Brain pericyte (primary cell): ENCODE measurements around the gene PLCB3.
"Not testable (repeated sequence)": the region's sequence is repeated elsewhere in the genome, so short reads cannot be mapped to it uniquely, and the experiment has no call there.

ENCODE experiments used
- DNase-seq: peaks from one replicate; pipeline ENCODE4 v3.0.0-alpha.2; 2012; ENCODE audit warnings: low read depth, low spot score

PLCB3 gene

DNA sequence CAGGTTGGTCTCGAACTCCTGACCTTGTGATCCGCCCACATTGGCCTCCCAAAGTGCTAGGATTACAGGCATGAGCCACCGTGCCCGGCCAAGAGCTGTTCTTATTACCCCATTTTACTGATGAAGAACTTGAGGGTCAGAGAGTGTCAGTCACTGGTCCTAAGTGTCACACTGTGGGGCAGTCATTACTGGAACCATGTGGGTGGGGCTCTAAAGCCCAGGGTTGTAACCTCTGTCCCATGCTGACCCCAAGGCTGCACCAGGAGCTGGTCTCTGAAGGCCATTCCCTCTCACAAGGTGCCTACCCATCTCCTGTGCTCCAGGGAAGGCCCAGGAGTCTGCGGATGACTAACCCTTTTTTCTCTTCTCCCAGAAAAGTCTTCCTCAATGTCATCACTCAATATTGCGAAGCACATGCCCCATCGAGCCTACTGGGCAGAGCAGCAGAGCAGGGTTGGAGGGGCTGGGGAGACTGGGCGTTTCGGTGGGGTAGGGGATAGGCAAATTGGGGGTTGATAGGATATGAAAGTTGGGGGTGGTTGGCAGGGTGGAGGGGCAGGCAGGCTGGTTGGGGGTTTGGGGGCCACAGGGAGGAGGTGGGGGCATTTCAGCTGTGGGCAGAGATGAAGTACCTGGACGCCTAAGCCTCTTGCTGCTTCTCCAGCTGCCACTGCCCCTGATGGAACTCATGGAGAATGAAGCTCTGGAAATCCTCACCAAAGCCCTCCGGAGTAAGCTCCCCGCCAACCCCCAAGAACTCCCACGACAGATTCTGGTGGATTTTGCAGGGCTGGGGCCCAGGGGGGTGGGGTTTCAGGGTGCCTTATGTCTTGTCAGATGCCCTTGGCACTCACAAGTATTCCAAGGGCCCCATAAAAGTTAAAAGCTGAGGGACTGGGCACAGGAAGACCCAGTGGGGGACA, 52.0 kb downstream of the PLCB3 start:
- no peak for DNase-seq

- no peak for DNase-seq
Observed at GRCh38 chr11:64304032-64304315, 52.6 kb downstream of the PLCB3 start.

DNA sequence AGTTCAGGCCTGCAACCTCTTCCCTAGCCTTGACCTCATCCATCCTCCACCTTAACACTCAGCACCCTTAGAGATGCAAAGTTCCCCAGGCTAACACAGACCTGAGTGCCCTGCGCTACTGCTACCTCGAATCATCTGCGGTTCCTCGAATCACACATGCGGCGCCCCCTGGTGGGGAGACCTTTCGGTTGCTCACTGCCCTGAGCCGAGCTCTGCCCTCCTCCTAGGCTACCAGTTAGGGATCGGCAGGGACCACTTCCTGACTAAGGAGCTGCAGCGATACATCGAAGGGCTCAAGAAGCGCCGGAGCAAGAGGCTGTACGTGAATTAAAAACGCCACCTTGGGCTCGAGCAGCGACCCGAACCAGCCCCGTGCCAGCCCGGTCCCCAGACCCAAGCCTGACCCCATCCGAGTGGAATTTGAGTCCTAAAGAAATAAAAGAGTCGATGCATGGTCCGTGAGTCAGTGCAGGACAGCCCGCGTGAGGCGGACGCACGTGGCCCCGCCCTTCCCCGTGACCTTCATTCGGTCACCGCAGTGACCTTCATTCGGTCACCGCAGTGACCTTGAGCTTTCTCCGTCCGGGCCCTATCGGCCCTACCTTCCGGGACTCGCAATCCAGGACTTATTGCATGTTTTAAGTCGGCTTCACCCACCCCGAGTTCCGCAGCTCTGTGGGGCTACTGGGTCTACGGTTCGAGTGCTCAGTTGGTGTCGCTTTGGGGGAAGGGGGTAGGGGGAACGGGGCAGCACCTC, 53.2 kb downstream of the PLCB3 start:
- peak; percentile 69 for DNase-seq

GRCh38 chr11:64305075-64305690, 53.9 kb downstream of the PLCB3 start, which contains the start of gene ESRRA:
Gene ESRRA, plus strand, starts transcription at chr11:64305524. Its CDS starts 1,656 bp downstream, at chr11:64307180.
- peak; percentile 92 for DNase-seq

DNA sequence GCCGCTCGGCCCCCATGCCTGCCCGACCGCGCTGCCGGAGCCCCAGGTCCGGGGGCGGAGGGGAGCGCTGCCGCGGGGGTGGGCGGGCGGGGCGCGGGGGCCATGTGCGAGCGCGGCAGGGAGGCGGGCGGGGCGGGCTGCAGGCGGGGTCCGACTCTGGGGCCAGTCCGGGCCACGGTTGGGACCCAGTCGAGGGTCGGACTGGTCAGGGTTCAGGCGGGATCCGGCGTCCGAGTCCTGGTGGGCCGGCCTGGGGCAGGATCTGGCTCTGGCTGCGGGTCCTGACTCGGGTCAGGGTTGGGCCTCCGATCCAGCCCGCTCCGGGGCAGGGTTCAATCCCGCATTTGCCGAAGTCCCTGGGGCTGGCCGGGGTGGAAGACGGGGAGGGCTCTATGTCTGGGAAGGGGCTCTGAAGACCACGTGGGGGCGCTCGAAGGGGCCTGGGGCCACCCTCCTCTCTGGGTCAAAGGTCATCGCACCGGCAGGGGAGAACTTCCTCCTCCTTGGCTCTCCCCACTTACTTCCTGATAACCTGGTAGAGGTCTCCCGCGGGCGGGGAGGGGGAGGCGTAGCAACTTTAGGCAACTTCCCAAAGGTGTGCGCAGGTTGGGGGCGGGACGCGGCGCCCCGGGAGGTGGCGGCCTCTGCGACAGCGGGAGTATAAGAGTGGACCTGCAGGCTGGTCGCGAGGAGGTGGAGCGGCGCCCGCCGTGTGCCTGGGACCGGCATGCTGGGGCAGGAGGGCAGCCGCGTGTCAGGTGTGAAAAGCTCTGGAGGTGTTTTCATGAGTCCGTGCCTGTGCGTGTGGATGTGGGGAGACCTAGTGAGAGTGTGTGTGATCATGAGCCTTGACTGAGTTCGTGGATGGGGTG, 54.6 kb downstream of the PLCB3 start:
- DNase-seq, result no peak

DNA sequence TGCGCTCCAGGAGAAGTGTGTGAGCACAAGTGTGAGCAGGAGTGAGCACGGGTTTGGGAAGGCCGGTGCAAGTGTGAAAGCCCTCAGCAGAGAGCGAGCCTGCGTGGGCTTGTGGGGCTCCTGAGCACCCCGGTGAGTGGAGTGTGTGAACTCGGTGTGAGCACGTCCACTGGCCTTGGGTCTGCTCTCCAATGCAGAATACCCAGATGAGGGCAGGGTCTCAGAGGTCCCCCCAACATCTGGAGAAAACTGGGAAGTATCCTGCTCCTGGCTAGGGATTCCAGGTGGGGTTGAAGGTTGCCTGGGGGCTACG, 55.2 kb downstream of the PLCB3 start:
- DNase-seq, result no peak

- DNase-seq, result no peak
Observed at GRCh38 chr11:64306876-64307622, 55.7 kb downstream of the PLCB3 start.

GRCh38 chr11:64307795-64308194, 56.5 kb downstream of the PLCB3 start:
- DNase-seq, result not testable (repeated sequence)

GRCh38 chr11:64312947-64313346, 61.6 kb downstream of the PLCB3 start:
- DNase-seq, result no peak

DNA sequence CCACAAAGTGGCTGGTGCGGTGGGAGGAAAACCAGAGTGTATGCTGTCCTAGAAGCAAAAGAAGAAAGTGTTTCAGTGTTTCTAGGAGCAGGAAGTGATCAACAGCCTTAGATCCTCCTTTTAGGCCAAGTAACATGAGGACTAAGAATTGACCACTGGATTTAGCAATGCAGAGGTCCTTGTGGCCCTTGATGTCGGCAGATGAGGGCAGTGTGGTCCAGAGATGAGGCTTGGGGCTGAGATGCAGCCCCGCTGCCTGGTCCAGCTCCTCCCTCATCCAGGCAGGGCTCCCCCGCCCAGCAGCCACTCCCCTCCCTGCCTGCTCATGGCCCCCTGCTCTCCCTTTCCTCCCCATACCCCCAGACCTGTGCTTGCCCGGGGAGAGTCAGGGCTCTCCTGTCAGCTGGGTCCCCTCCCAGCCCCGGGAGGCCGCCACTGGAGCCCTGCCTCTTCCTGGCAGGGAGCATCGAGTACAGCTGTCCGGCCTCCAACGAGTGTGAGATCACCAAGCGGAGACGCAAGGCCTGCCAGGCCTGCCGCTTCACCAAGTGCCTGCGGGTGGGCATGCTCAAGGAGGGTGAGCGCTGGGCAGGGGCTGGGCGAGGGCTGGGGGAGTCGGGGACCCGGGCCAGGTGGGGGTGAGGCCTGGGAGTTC, 62.3 kb downstream of the PLCB3 start:
- no peak for DNase-seq

DNA sequence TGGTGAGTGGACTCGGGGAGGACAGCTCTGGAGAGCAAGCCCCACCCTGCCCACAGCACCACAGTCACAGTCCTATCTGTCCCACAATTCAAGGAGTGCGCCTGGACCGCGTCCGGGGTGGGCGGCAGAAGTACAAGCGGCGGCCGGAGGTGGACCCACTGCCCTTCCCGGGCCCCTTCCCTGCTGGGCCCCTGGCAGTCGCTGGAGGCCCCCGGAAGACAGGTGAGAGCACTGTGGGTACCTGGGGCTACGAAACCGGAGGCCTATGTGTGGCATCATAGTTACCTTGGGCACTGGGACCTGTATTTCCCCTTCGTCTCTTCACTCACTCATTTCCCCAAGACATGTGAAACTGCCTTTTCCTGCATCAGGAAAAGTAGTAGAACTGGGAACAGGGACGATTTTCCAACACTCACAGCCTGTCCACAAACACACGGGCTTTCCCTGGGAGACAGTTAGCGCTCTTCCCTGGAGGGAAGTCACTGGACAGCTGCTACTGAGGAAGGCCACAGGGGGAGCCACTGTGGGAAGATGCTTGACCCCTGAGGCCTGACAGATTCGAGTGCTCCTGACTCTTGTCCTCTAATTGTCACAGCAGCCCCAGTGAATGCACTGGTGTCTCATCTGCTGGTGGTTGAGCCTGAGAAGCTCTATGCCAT, 62.9 kb downstream of the PLCB3 start:
- no peak for DNase-seq

- no peak for DNase-seq
Observed at GRCh38 chr11:64314805-64315561, 63.7 kb downstream of the PLCB3 start.

DNA sequence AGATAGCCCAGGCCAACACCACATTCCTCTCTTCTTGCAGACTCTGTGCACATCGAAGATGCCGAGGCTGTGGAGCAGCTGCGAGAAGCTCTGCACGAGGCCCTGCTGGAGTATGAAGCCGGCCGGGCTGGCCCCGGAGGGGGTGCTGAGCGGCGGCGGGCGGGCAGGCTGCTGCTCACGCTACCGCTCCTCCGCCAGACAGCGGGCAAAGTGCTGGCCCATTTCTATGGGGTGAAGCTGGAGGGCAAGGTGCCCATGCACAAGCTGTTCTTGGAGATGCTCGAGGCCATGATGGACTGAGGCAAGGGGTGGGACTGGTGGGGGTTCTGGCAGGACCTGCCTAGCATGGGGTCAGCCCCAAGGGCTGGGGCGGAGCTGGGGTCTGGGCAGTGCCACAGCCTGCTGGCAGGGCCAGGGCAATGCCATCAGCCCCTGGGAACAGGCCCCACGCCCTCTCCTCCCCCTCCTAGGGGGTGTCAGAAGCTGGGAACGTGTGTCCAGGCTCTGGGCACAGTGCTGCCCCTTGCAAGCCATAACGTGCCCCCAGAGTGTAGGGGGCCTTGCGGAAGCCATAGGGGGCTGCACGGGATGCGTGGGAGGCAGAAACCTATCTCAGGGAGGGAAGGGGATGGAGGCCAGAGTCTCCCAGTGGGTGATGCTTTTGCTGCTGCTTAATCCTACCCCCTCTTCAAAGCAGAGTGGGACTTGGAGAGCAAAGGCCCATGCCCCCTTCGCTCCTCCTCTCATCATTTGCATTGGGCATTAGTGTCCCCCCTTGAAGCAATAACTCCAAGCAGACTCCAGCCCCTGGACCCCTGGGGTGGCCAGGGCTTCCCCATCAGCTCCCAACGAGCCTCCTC, 64.6 kb downstream of the PLCB3 start:
- not testable (repeated sequence) for DNase-seq

- no peak for DNase-seq
Observed at GRCh38 chr11:64316672-64317324, 65.5 kb downstream of the PLCB3 start.

DNA sequence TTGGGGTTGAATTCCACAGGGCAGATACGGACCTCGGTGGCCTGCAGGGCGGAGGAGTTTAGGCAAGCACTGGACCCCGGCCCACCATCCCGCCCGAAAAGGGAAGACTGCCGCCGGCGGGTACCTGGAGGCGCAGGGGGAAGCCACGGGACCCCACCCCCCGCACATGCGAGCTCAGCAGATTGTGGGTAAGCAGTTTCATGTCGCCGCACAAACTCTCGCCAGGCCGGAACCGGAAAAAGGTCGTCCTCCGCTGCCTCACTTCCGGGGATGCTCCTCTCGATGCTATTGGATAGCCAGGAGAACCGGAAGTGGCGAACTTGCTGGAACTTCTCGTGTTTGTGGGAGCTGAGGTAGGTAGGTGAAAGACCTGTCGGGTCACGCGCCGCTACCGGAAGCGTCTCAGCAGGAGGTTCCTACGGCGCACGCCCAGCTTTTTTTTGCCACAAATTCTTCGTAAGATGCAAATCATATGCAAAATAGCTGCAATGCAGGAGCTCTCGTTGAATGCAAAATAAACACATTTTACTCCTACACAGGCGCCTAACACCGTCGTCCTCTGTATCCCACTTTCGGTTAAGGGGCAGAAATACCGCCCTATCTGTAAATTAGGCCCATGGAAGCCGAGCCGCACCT, 66.1 kb downstream of the PLCB3 start, which contains the start of gene TRMT112:
Gene TRMT112, minus strand, starts transcription at position 235 of the 636 bp plus-strand sequence. Its CDS starts 33 bp downstream, at position 202.
- DNase-seq, result peak; percentile 78

GRCh38 chr11:64317961-64318765, 66.8 kb downstream of the PLCB3 start, which contains the start of gene PRDX5:
Gene PRDX5, plus strand, starts transcription at chr11:64318121. Its CDS starts 95 bp downstream, at chr11:64318216.
- DNase-seq, result peak; percentile 80
